Calu3 (cell line): Measurements from ENCODE around the gene DRD3. TPM values are rescaled to one million over a fixed set of nuclear protein-coding genes. Genes with fewer than 3 reads are reported as not detected.

Source experiments
- BruUV-seq: library from RNA; stranded (reverse); fragments of 400-500 nt; replicated peaks from 2 replicates; lab custom pipeline; 2021; lab: Mats Ljungman, UMichigan
- CTCF ChIA-PET: fragments of 300-600 bp; sonication (Branson Sonifier 250); formaldehyde crosslinking; loops from one replicate; lab custom pipeline; 2022; ENCODE audit warnings: antibody characterized with exemption; lab: Charles Lee
- DNase-seq: peaks from one replicate; pipeline ENCODE4 v3.0.0; 2022
- H3K27ac Mint-ChIP-seq: one replicate; pipeline ENCODE4 v1.8.0; 2022; ENCODE audit warnings: mixed read lengths; ENCODE audit not compliant: unreplicated experiment
- H3K27me3 Mint-ChIP-seq: one replicate; pipeline ENCODE4 v1.8.0; 2022; ENCODE audit warnings: mixed read lengths; ENCODE audit not compliant: unreplicated experiment
- H3K36me3 Mint-ChIP-seq: one replicate; pipeline ENCODE4 v1.8.0; 2022; ENCODE audit warnings: mild to moderate bottlenecking, moderate library complexity, mixed read lengths; ENCODE audit not compliant: insufficient read depth, unreplicated experiment
- H3K4me1 Mint-ChIP-seq: one replicate; pipeline ENCODE4 v1.8.0; 2022; ENCODE audit warnings: mild to moderate bottlenecking, low read depth, mixed read lengths; ENCODE audit not compliant: unreplicated experiment
- H3K4me3 Mint-ChIP-seq: one replicate; pipeline ENCODE4 v1.8.0; 2022; ENCODE audit warnings: mild to moderate bottlenecking, low read depth, moderate library complexity, mixed read lengths; ENCODE audit not compliant: unreplicated experiment
- H3K9me3 Mint-ChIP-seq: one replicate; pipeline ENCODE4 v1.8.0; 2022; ENCODE audit warnings: low read depth, mixed read lengths; ENCODE audit not compliant: unreplicated experiment
- intact Hi-C: fragments of 100-400 bp; cut with micrococcal nuclease; formaldehyde crosslinking; loops from one replicate; pipeline ENCODE4 v1.10.0; 2022; ENCODE audit not compliant: unreplicated experiment
- total RNA-seq: library from RNA; stranded (reverse); gene quantifications from 2 replicates; pipeline ENCODE4 v1.2.3, GENCODE V29; 2022
- TF ChIP-seq, protein P1 (sequence below): fragments of 200-600 bp; IDR thresholded peaks from one replicate; pipeline ENCODE4 v1.8.0; 2022; ENCODE audit warnings: antibody characterized with exemption; ENCODE audit not compliant: unreplicated experiment

DRD3 gene
- total RNA-seq, 1 experiment from 2014 or later, result not detected

DNA sequence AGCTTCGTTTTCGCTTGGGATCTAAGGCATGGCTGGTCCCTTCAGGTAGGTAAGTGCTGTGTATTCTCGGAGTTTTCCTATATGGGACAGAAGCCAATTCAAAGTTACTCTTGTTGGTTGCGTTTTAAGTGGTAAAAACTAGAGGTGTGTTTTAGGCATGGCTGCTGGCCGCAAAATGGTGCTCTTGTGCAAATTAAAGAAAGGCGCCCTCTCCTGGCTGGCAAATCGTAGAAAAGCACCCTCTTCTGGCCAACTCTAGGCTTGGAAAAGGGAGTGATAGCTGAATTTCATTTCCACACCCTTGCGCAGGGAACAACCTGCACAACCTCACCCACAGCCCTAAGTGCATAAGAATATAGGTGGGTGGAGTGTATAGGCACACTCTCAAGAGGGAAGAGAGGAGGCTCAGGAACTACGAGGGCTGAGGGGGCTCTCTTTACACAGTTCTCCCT is 23.5 kb downstream of the DRD3 start:
- Mint-ChIP-seq H3K4me3 (no peak overlapping the region), H3K36me3 (peaks cover 7% of the 10 kb centered on the region), H3K27ac (no peak overlapping the region), H3K9me3 (no peaks in the 10 kb centered on the region), H3K27me3 (peaks cover 46% of the 10 kb centered on the region), H3K4me1 (no peaks in the 10 kb centered on the region)
- peak; percentile 16 for DNase-seq
- BruUV-seq, result no TSS peak
- CTCF ChIA-PET, result interaction anchor here (1.9 kb wide), 1 partner anchor 24 kb away, joined by 9 read pairs; no protein-coding TSS in a partner anchor
- TF ChIP-seq, protein P1, sequence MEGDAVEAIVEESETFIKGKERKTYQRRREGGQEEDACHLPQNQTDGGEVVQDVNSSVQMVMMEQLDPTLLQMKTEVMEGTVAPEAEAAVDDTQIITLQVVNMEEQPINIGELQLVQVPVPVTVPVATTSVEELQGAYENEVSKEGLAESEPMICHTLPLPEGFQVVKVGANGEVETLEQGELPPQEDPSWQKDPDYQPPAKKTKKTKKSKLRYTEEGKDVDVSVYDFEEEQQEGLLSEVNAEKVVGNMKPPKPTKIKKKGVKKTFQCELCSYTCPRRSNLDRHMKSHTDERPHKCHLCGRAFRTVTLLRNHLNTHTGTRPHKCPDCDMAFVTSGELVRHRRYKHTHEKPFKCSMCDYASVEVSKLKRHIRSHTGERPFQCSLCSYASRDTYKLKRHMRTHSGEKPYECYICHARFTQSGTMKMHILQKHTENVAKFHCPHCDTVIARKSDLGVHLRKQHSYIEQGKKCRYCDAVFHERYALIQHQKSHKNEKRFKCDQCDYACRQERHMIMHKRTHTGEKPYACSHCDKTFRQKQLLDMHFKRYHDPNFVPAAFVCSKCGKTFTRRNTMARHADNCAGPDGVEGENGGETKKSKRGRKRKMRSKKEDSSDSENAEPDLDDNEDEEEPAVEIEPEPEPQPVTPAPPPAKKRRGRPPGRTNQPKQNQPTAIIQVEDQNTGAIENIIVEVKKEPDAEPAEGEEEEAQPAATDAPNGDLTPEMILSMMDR, result peak; percentile 36
- intact Hi-C loops, result loop anchor here (10.0 kb wide), 1 partner anchor 179 kb away; no protein-coding TSS in a partner anchor

DNA sequence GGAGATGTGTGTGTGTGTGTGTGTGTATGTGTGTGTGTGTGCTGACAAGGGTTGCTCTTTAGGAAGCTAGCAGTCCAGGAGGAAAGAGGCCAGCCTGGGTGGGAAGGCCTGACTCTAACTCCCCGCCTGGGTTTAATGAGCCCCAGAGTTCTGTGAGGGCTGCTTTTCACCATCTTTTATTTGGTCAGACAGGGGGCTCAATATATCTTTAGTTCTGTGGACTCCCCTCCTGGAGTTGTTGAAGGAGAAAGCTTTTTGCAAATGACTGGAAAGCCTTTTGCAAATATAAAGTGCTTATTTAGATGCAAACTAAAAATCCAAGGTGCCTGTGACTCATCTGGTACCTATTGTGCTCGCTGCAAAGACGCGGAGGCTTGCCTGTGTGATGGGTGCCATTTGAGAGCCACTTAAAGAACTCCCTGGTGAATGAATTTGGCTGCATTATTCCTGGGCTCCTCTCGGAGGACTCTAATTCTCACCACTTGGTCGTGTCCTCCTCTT is 24.5 kb downstream of the DRD3 start:
- Mint-ChIP-seq H3K4me3 (no peak overlapping the region), H3K27ac (no peak overlapping the region), H3K36me3 (peaks cover 7% of the 10 kb centered on the region), H3K4me1 (no peaks in the 10 kb centered on the region), H3K27me3 (peaks cover 41% of the 10 kb centered on the region), H3K9me3 (no peaks in the 10 kb centered on the region)
- intact Hi-C loops, result loop anchor here (5.0 to 10.0 kb wide), 2 partner anchors 138 to 180 kb away; partner anchors contain the start of gene TIGIT
- TF ChIP-seq, protein P1, result no peak
- no peak for DNase-seq
- no TSS peak for BruUV-seq
- CTCF ChIA-PET, result interaction anchor here (1.9 kb wide), 1 partner anchor 25 kb away, joined by 9 read pairs; no protein-coding TSS in a partner anchor

DNA sequence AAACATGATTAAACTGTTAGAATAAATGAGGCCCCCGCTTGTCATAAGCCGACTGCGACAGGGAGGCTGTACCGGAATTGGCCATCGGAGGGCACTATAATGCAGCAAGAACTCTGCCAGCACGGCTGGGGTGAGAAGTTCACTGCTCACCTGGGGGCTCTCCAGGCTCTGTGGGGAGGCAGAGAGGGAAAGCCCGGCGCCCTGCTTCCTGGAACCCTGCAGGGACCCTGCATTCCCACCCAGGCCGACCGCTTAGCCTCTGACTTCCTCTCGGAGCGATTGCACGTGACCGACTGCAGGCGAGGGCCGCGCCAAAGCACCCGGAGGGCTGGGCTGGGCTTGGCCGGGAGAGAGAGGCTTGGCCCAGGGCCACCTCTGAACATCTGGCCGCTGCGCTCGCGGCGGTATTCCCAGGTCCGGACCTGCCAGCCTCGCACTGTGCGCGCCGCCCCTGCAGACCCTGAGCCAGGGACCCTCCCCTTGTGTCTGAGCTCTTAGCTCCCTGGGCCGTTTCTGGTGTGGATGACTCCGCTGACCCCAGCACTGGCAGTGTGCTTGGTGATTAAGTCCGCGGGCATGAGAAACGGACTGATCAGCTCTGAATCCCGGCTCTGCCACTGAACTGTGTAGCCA is 26.2 kb downstream of the DRD3 start:
- intact Hi-C loops, result loop anchor here (1.0 to 10.0 kb wide), 3 partner anchors 27 to 182 kb away; partner anchors contain the start of genes DRD3 and TIGIT
- CTCF ChIA-PET, result interaction anchor here (0.7 to 1.2 kb wide), 2 partner anchors 27 to 147 kb away, joined by 3 to 4 read pairs; no protein-coding TSS in a partner anchor
- TF ChIP-seq, protein P1, result peak; percentile 73
- peaks cover 28% of the 10 kb centered on the region for H3K27me3 Mint-ChIP-seq
- H3K36me3 Mint-ChIP-seq, result peaks cover 7% of the 10 kb centered on the region
- no peak overlapping the region for H3K27ac Mint-ChIP-seq
- peak overlapping the region; percentile 67 for H3K4me3 Mint-ChIP-seq
- no peaks in the 10 kb centered on the region for H3K9me3 Mint-ChIP-seq
- BruUV-seq, result no TSS peak
- peak; percentile 86 for DNase-seq
- H3K4me1 Mint-ChIP-seq, result no peaks in the 10 kb centered on the region

DNA sequence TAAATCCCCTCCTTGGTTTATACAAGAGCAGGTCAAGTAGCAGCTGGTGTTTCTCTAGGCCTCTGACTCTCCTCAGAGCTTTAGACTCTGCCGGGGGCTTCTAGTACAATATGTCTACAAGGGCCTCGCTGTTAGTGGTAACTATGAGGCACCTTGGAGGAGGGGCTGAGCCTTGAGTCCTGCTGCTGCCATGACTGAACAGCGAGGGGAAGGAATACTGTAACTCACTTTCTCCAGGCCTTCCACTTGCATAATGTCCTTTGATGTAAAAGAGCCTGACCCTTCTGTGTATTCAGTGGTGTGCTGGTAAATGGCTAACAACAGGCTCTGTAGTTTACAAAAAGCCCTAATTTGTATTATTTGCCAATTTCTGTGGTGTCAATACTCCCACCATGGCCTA is 27.8 kb downstream of the DRD3 start:
- peaks cover 22% of the 10 kb centered on the region for H3K27me3 Mint-ChIP-seq
- H3K27ac Mint-ChIP-seq, result no peak overlapping the region
- CTCF ChIA-PET, result interaction anchor here (0.6 kb wide), 1 partner anchor 375 kb away, joined by 9 read pairs; no protein-coding TSS in a partner anchor
- TF ChIP-seq, protein P1, result no peak
- H3K36me3 Mint-ChIP-seq, result peaks cover 7% of the 10 kb centered on the region
- intact Hi-C loops, result loop anchor here (5.0 to 10.0 kb wide), 2 partner anchors 141 to 184 kb away; partner anchors contain the start of gene TIGIT
- H3K9me3 Mint-ChIP-seq, result no peaks in the 10 kb centered on the region
- no peak overlapping the region for H3K4me3 Mint-ChIP-seq
- no TSS peak for BruUV-seq
- no peak for DNase-seq
- no peaks in the 10 kb centered on the region for H3K4me1 Mint-ChIP-seq
